RWPE2 (cell line): Measurements from ENCODE around the gene SHTN1.

ENCODE experiments used
- ATAC-seq: fragments of 200-7000 bp; cut with Tn5 transposase; 3 replicates; pipeline ENCODE4 v1.9.1; 2021; ENCODE audit warnings: low read depth
- DNase-seq: peaks from one replicate; pipeline ENCODE4 v3.0.0-alpha.2; 2020; ENCODE audit warnings: low spot score
- H3K27ac ChIP-seq: fragments of 450-650 bp; 2 replicates; pipeline ENCODE4 v1.5.1; 2017; ENCODE audit warnings: mild to moderate bottlenecking; ENCODE audit not compliant: poor library complexity, severe bottlenecking
- H3K27me3 ChIP-seq: fragments of 250-450 bp; sonication (Bioruptor Pico); 2 replicates; pipeline ENCODE4 v1.5.1; 2021; ENCODE audit warnings: mild to moderate bottlenecking, moderate library complexity; ENCODE audit not compliant: insufficient read depth, poor library complexity, severe bottlenecking
- H3K36me3 ChIP-seq: fragments of 250-450 bp; sonication (Bioruptor Pico); 2 replicates; pipeline ENCODE4 v1.5.1; 2020; ENCODE audit warnings: low read depth, mild to moderate bottlenecking, moderate library complexity
- H3K4me1 ChIP-seq: fragments of 250-450 bp; sonication (Bioruptor Pico); 2 replicates; pipeline ENCODE4 v1.5.1; 2021; ENCODE audit warnings: mild to moderate bottlenecking, moderate library complexity; ENCODE audit not compliant: insufficient read depth, poor library complexity, severe bottlenecking
- H3K4me3 ChIP-seq: fragments of 250-450 bp; sonication (Bioruptor Pico); 2 replicates; pipeline ENCODE4 v1.5.1; 2021; ENCODE audit warnings: mild to moderate bottlenecking, moderate library complexity; ENCODE audit not compliant: severe bottlenecking
- H3K9me3 ChIP-seq: fragments of 250-450 bp; sonication (Bioruptor Pico); 2 replicates; pipeline ENCODE4 v1.5.1; 2021; ENCODE audit warnings: mild to moderate bottlenecking, moderate library complexity; ENCODE audit not compliant: severe bottlenecking
- CTCF ChIP-seq: fragments of 450-650 bp; IDR thresholded peaks from one replicate; pipeline ENCODE4 v1.5.1; 2017; ENCODE audit warnings: mild to moderate bottlenecking, moderate library complexity; ENCODE audit not compliant: poor library complexity, severe bottlenecking

Gene SHTN1

GRCh38 chr10:116873134-116873533 lies 131.9 kb downstream of the SHTN1 start:
- DNase-seq (no peak), ATAC-seq (no peak)
- Histone ChIP-seq H3K4me3 (no peak overlapping the region), H3K27ac (no peak overlapping the region), H3K9me3 (no peaks in the 10 kb centered on the region), H3K4me1 (no peaks in the 10 kb centered on the region), H3K36me3 (no peaks in the 10 kb centered on the region), H3K27me3 (no peaks in the 10 kb centered on the region)
- TF ChIP-seq CTCF = no peak

GRCh38 chr10:116870949-116871348 lies 134.0 kb downstream of the SHTN1 start:
- Histone ChIP-seq H3K4me3 (no peak overlapping the region), H3K27me3 (no peaks in the 10 kb centered on the region), H3K36me3 (no peaks in the 10 kb centered on the region), H3K4me1 (no peaks in the 10 kb centered on the region), H3K27ac (no peak overlapping the region), H3K9me3 (no peaks in the 10 kb centered on the region)
- no peak for TF ChIP-seq CTCF
- ATAC-seq = no peak
- DNase-seq = no peak

- Histone ChIP-seq H3K27ac (no peak overlapping the region), H3K4me1 (no peaks in the 10 kb centered on the region), H3K9me3 (no peaks in the 10 kb centered on the region), H3K36me3 (no peaks in the 10 kb centered on the region), H3K4me3 (no peak overlapping the region), H3K27me3 (no peaks in the 10 kb centered on the region)
- no peak for DNase-seq
- TF ChIP-seq CTCF = no peak
- no peak for ATAC-seq
Measured at GRCh38 chr10:116868722-116869121, 136.3 kb downstream of the SHTN1 start.

GRCh38 chr10:116868198-116868676 lies 136.8 kb downstream of the SHTN1 start:
- no peaks in the 10 kb centered on the region for H3K27me3 ChIP-seq
- H3K36me3 ChIP-seq = no peaks in the 10 kb centered on the region
- no peaks in the 10 kb centered on the region for H3K4me1 ChIP-seq
- DNase-seq (no peak), ATAC-seq (no peak)
- H3K9me3 ChIP-seq = no peaks in the 10 kb centered on the region
- no peak for TF ChIP-seq CTCF
- H3K4me3 ChIP-seq = no peak overlapping the region
- H3K27ac ChIP-seq = no peak overlapping the region

- no peaks in the 10 kb centered on the region for H3K36me3 ChIP-seq
- H3K27ac ChIP-seq = no peak overlapping the region
- ATAC-seq (no peak), DNase-seq (no peak)
- no peaks in the 10 kb centered on the region for H3K9me3 ChIP-seq
- no peak overlapping the region for H3K4me3 ChIP-seq
- no peaks in the 10 kb centered on the region for H3K4me1 ChIP-seq
- no peaks in the 10 kb centered on the region for H3K27me3 ChIP-seq
- TF ChIP-seq CTCF = no peak
Measured at GRCh38 chr10:116866987-116867595, 137.9 kb downstream of the SHTN1 start.
